KOPT-K1 (cell line): ENCODE data around the gene RBM18.

Experiments
- H3K27ac ChIP-seq: fragments of 200-600 bp; sonication (generic); 2 replicates; pipeline ENCODE4 v1.5.1; 2016; ENCODE audit warnings: antibody characterized with exemption, mild to moderate bottlenecking, low read depth, low read length; ENCODE audit not compliant: poor library complexity, severe bottlenecking
- H3K36me3 ChIP-seq: fragments of 200-600 bp; sonication (generic); 2 replicates; pipeline ENCODE4 v1.5.1; 2017; ENCODE audit warnings: antibody characterized with exemption, mild to moderate bottlenecking, low read length, moderate library complexity; ENCODE audit not compliant: insufficient read depth
- H3K9me3 ChIP-seq: fragments of 200-600 bp; sonication (generic); 2 replicates; pipeline ENCODE4 v1.5.1; 2017; ENCODE audit warnings: antibody characterized with exemption, low read length, mild to moderate bottlenecking; ENCODE audit not compliant: insufficient read depth, poor library complexity, severe bottlenecking

RBM18 gene, protein sequence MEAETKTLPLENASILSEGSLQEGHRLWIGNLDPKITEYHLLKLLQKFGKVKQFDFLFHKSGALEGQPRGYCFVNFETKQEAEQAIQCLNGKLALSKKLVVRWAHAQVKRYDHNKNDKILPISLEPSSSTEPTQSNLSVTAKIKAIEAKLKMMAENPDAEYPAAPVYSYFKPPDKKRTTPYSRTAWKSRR

DNA sequence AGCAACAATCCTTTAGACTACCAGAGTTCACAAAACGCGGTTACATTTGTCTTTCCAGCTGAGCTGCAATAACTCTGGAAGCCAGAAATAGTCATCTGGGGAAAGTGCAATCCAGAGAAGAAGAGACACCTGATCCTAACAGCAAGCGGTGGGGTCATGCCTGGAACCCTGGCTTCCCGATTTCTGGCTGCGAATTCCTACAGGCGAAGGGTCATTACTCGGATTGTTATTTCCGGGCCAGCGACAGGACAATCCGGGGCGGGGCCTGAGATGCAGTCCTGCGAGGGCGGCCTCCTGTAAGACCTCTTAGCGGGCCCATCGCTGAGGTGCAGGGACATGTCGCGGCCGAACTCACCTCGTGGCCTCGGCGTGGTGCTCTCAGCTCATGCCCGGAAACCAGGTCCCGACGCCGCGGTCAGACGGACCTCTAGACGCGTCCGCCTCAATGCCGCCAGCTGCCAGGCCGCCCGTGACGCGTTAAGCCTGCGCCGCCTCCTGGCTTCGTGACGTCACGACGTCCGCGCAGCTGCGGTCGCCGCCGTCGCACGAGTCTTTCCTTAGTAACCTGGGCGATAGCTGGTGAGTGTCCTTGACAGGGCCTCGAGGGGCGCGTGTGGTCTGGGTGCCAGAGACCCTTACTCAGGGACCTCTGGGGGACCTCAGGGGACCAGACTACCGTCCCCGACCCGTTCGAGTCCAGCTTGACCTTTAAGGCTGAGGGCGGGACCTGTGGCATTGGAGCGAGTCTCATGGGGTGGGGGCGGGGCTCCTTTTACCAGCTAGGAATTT lies at the start of gene RBM18, which contains the start of gene MRRF:
TSS of gene RBM18 (minus strand) at position 481 of the 789 bp plus-strand sequence. CDS start 3,348 bp downstream, outside the sequence.
TSS of gene MRRF (plus strand) at position 523 of the 789 bp plus-strand sequence. CDS start 6,010 bp downstream, outside the sequence.
- Histone ChIP-seq H3K9me3 (no peaks in the 10 kb centered on the region), H3K27ac (peak within 1 kb of the TSS; percentile 76), H3K36me3 (peaks cover 23% of the 10 kb centered on the region)

DNA sequence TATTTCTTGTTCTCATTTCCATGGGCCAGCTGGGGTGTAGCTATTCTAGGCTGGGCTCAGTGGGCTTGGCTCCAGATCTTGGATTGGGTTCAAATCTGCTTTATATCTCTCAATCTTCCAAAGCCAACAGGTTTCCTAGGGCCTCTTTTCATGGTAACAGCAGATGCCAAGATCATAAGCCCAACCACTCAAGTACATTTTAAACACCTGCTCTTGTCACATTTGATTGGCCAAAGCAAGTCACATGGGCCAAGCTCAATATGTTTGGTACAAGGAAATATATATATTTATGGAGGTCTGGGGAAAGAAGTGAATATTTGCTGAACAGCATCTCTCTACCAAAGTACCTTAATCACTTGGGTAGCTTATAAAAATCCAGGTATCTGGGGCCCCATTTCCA lies 49.5 kb upstream of the RBM18 start:
- no peaks in the 10 kb centered on the region for H3K9me3 ChIP-seq
- no peak overlapping the region for H3K27ac ChIP-seq
- H3K36me3 ChIP-seq: peaks cover 66% of the 10 kb centered on the region

DNA sequence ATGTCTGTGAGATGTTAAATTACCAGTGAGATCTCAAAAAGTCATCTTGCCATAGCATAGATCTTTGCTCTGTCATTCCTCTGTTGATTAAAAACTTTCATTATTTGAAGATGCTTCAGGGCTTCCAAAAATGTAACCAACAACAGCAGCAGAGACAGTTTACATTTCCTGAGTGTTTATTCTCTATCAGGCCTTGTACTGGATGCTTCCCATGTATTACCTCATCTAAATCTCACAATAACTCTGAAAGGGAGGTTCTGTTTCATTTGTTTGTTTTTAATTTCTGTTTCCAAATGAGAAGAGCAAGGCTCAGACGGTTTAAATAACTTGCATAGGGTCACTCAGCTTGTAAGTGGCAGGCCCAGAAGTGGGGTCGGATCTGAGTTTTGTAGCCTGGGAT lies 45.2 kb upstream of the RBM18 start:
- H3K36me3 ChIP-seq: peaks cover 74% of the 10 kb centered on the region
- H3K27ac ChIP-seq: no peak overlapping the region
- H3K9me3 ChIP-seq: no peaks in the 10 kb centered on the region

DNA sequence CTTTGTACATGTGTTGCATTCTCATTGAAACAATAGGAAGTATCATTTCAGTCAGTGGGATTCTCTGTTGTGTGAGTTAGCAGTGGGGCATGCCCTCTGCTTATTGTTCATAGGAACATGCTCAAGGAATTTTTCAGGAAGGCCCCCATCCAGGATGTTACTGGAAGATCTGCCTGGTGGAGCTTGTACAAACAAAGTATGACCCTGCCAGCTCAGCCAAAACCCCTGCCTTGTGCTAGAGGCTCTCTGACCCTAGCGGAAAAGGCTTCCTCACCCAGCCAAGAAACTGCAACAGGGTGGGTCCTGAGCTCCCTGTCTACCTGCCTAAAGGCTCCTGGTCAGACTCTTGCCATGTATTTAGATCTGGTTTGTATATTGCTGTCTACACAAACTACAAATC lies 43.3 kb upstream of the RBM18 start:
- H3K27ac ChIP-seq: no peak overlapping the region
- no peaks in the 10 kb centered on the region for H3K9me3 ChIP-seq
- peaks cover 70% of the 10 kb centered on the region for H3K36me3 ChIP-seq

DNA sequence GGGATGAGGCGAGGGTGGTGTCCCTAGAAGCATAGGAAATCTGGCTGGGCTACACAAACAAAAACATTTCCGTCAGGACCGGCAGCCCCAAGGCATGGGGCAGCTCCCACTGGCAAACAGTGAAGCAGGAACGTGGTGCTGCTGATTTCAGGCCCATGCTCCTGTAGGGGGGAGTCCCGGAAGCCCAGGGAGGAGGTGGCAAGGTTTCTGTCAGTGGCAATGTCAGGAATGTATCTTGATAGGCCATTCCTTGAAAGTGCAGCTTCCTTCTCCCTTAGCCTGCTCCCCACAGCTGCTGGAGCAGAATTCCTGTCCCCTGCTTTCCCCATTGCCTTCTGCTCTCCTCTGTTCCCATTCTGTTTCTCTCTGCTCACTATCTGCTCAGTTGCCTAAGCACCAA lies 42.4 kb upstream of the RBM18 start:
- no peaks in the 10 kb centered on the region for H3K9me3 ChIP-seq
- no peak overlapping the region for H3K27ac ChIP-seq
- H3K36me3 ChIP-seq: peaks cover 69% of the 10 kb centered on the region

DNA sequence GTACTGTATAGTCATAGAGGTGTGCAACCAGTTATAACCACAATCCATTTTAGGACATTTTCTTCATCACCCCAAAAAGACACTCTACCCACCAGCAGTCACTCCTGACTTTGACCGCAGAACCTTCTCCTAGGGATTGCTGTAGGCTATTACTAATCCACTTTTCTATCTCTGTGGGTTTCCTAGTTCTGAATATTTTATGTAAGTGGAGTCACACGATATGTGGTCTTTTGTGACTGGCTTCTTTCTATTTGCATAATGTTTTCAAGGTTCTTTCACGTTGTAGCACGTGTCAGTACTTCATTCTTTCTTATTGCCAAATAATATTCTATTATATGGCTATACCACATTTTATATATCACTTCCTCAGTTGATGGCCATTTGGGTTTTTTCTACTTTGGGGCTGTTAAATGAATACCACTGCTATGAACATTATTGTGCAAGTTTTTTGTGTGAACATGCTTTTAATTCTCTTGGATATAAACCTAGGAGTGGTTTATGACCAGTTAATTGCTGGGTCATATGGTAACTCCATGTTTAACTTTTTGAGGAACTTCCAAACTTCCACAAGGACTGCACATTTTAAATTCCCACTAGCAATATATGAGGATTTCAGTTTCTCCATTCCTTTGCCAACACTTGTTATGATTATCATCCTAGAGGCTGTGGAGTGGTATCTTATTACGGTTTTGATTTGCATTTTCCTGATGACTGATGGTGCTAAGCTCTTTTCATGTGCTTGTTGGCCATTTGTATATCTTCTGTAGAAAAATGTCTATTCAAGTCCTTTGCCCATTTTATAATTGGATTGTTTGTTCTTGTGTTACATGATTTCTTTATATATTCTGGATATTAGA lies 37.8 kb upstream of the RBM18 start:
- Histone ChIP-seq H3K9me3 (no peaks in the 10 kb centered on the region), H3K27ac (no peak overlapping the region), H3K36me3 (peaks cover 66% of the 10 kb centered on the region)

DNA sequence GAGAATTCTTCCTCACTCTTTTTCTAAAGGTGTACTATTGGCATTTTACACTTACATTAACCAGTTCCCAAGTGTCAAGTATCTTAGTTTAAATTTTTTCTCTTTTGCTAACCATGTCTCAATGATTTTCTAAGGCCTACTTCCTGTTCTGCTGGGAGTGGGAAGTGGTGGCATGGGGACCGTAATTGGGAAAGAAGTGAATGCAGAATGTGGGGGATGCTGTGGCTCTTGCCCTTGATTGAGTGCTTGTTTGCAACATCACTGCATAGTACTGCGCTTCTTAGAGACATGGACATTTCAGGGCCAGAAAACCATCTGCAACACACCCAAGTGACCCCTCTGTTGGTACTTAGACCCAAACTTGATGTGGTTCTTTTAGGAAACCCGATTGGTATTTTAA lies 32.9 kb upstream of the RBM18 start:
- Histone ChIP-seq H3K36me3 (peaks cover 82% of the 10 kb centered on the region), H3K9me3 (no peaks in the 10 kb centered on the region), H3K27ac (no peak overlapping the region)

DNA sequence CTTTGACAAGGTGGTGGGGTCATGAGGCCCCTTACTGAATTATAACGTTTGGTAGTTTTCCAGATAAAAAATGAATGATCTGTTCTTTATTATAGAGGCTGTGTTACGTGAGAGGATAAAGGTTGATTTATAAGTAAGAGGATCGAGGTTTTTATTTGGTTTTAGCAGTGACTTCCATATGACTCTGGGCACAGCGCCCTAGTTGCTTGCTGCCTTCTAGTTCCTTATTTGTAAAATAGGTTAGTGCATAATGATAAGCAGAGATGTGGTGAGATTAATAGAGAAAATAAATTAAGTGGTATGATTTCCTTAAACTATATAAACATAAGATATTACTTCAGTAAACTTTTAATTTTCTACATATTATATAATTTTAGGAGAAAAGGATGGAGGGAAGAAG lies 29.9 kb upstream of the RBM18 start:
- peaks cover 92% of the 10 kb centered on the region for H3K36me3 ChIP-seq

DNA sequence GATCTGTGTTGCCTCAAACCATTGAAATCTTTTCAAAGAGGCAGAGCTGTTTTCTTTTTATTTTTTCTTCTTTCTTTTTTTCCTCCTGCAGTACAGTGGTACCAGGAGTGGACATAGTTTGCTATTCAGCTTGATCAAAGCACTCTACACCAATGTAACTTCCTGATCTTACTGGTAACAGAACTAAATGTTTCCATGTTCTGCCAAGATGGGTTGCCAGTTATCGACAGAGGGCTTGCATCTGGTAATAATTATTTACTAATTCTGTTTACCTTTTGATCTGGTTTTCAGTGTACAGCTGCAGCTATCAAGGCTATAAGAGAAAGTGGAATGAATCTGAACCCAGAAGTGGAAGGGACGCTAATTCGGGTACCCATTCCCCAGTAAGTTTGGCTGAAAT lies 26.8 kb upstream of the RBM18 start:
- H3K27ac ChIP-seq: no peak overlapping the region
- peaks cover 93% of the 10 kb centered on the region for H3K36me3 ChIP-seq
- H3K9me3 ChIP-seq: no peaks in the 10 kb centered on the region

More for the DNA sequence above, 29.9 kb upstream of the RBM18 start:
- no peak overlapping the region for H3K27ac ChIP-seq
- H3K9me3 ChIP-seq: no peaks in the 10 kb centered on the region

DNA sequence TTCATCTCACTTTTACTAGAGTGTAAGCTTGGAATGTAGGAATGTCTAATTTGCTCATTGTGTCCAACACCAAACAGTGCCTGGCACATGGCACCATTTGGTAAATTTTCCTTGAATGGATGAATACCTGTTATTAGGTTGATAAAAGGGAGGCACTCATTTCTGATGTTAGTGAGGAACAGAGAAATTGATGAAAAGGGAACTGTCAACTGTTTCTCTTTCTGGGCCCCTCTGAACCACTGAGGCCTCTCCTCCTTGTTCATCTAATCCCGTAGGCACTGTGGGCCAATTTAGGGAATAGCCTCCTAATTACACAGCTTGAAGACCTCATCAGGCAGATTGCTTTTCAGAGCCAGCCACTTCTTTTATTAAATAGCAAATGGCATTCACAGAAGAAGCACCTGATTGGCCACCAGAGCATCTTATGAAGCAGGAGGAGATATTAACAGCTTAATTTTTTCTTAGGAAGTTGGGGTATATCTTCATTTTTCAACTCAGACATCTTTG lies 22.6 kb upstream of the RBM18 start:
- H3K36me3 ChIP-seq: peaks cover 92% of the 10 kb centered on the region

DNA sequence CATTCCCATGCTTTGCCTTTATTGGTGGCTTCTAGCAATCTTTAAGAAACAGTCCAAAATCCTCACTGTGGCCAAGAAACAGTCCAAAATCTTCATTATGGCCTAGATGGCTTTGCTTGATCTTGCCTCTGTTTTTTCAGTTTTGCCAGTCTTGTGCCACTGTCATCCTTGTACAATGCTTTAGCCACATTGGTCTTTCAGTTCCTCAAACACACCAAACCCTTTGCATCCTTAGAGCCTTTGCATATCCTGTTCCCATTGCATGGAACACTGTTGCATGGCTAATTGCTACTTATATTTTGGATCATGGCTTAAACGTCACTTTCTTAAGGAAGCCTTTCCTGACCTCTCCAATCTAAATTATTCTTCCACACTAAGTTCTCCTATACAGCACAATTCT lies 22.1 kb upstream of the RBM18 start:
- Histone ChIP-seq H3K27ac (no peak overlapping the region), H3K36me3 (peaks cover 92% of the 10 kb centered on the region), H3K9me3 (no peaks in the 10 kb centered on the region)

More for the DNA sequence above, 22.6 kb upstream of the RBM18 start:
- no peak overlapping the region for H3K27ac ChIP-seq
- no peaks in the 10 kb centered on the region for H3K9me3 ChIP-seq

DNA sequence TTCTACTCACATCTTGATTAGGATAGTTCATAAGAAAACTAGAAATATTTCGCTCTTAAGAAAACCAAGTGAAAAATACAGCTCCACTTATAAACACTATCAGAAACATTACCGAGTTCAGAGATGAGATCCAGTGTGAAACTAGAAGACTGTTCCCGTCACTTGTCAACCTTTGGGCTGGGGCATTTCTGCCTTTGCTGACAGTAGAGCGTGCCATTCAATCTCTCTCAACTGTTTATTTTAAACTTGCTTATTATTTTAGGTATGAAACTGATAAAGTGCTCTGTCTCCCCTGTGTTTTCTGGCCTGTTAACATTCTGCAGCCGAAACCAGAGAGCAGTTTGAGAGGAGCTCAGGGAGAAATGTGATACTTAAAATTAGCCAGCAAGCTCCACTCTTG lies 16.7 kb upstream of the RBM18 start:
- Histone ChIP-seq H3K36me3 (peaks cover 75% of the 10 kb centered on the region), H3K9me3 (peaks cover 12% of the 10 kb centered on the region), H3K27ac (no peak overlapping the region)

DNA sequence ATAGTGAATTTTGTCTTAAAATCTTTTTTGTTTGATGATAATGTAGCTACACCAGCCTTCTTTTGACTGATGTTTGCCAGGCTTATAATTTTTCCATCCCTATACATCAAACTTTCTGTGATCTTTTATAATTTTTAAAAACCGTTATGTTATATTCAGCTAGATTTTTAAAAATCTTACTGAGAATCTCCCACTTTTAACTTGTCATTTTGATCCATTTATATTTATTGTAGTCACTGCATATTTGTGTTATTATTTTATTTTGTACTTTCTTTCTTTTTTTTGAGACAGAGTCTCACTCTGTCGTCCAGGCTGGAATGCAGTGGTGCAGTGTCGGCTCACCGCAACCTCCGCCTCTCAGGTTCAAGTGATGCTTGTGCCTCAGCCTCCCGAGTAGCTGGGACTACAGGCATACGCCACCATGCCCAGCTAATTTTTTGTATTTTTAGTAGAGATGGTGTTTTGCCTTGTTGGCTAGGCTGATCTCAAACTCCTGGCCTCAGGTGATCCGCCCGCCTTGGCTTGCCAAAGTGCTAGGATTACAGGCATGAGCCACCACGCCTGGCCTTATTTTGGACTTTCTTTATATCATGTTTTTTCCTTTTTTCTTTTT lies 12.8 kb upstream of the RBM18 start:
- H3K9me3 ChIP-seq: peaks cover 22% of the 10 kb centered on the region
- peaks cover 70% of the 10 kb centered on the region for H3K36me3 ChIP-seq
- H3K27ac ChIP-seq: no peak overlapping the region

DNA sequence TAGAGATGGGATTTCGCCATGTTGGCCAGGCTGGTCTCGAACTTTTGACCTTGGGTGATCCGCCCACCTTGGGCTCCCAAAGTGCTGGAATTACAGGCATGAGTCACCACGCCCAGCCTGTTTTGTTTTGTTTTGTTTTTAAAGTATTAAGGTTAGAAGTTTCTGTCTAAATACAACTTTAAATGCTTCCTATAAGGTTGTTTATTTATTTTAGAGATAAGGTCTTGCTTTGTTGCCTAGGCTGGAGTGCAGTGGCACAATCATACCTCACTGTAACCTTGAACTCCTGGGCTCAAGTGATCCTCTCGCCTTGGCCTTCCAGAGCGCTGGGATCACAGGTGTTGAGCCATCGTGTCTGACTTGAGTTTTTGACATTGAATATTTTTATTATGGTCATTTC lies 11.5 kb upstream of the RBM18 start:
- Histone ChIP-seq H3K9me3 (peaks cover 22% of the 10 kb centered on the region), H3K27ac (no peak overlapping the region), H3K36me3 (peaks cover 69% of the 10 kb centered on the region)
